HepG2 (cell line): ENCODE measurements around the gene FMNL2. TPM values are rescaled to one million over a fixed set of nuclear protein-coding genes. Genes with fewer than 3 reads are reported as not detected.

ENCODE experiments used
- BCL3 ChIP-seq: sonication (generic); formaldehyde crosslinking; IDR thresholded peaks from 2 replicates; pipeline ENCODE4 v1.5.1; 2020; ENCODE audit warnings: mild to moderate bottlenecking, missing genetic modification reagents, moderate library complexity
- CCDC6 ChIP-seq: sonication (generic); formaldehyde crosslinking; IDR thresholded peaks from 2 replicates; pipeline ENCODE4 v1.8.1; 2022; ENCODE audit warnings: mild to moderate bottlenecking, missing genetic modification reagents, moderate library complexity
- FOXJ3 ChIP-seq: sonication (generic); formaldehyde crosslinking; IDR thresholded peaks from 2 replicates; pipeline ENCODE4 v1.4.0; 2020; ENCODE audit warnings: missing genetic modification reagents, mild to moderate bottlenecking, borderline replicate concordance
- IKZF1 ChIP-seq: fragments of 450-650 bp; IDR thresholded peaks from 2 replicates; pipeline ENCODE4 v1.7.1; 2016
- NFE2L1 ChIP-seq: sonication (generic); formaldehyde crosslinking; IDR thresholded peaks from 2 replicates; pipeline ENCODE4 v1.4.0; 2020; ENCODE audit warnings: missing genetic modification reagents, mild to moderate bottlenecking, borderline replicate concordance
- NFE2L2 ChIP-seq: fragments of 150-350 bp; IDR thresholded peaks from 2 replicates; pipeline ENCODE4 v1.6.1; 2014; ENCODE audit warnings: low read length
- NFKB2 ChIP-seq: sonication (generic); formaldehyde crosslinking; IDR thresholded peaks from 2 replicates; pipeline ENCODE4 v1.4.0; 2020; ENCODE audit warnings: missing genetic modification reagents, borderline replicate concordance
- PHF5A ChIP-seq: IDR thresholded peaks from one replicate; pipeline ENCODE4 v1.6.1; 2018; ENCODE audit warnings: low read depth, missing genetic modification reagents; ENCODE audit not compliant: unreplicated experiment
- SIN3B ChIP-seq: fragments of 150-350 bp; IDR thresholded peaks from 2 replicates; pipeline ENCODE4 v1.6.1; 2014; ENCODE audit warnings: low read length
- TIGD3 ChIP-seq: sonication (generic); formaldehyde crosslinking; IDR thresholded peaks from 2 replicates; pipeline ENCODE4 v1.5.1; 2020; ENCODE audit warnings: mild to moderate bottlenecking, missing genetic modification reagents, borderline replicate concordance
- TMF1 ChIP-seq: sonication (generic); formaldehyde crosslinking; IDR thresholded peaks from 2 replicates; pipeline ENCODE4 v1.8.1; 2022; ENCODE audit warnings: low read depth, missing genetic modification reagents
- ZFP1 ChIP-seq: IDR thresholded peaks from 2 replicates; pipeline ENCODE4 v1.6.1; 2016
- ZMAT3 ChIP-seq: sonication (generic); formaldehyde crosslinking; conservative IDR thresholded peaks from 2 replicates; pipeline ENCODE4 v1.7.0; 2021; ENCODE audit warnings: missing genetic modification reagents
- ZNF234 ChIP-seq: sonication (generic); formaldehyde crosslinking; conservative IDR thresholded peaks from 2 replicates; pipeline ENCODE4 v1.5.1; 2020; ENCODE audit warnings: mild to moderate bottlenecking, missing genetic modification reagents
- ZNF33A ChIP-seq: sonication (generic); formaldehyde crosslinking; IDR thresholded peaks from 2 replicates; pipeline ENCODE4 v1.5.1; 2020; ENCODE audit warnings: missing genetic modification reagents, mild to moderate bottlenecking, moderate library complexity, borderline replicate concordance
- ZNF407 ChIP-seq: sonication (generic); formaldehyde crosslinking; IDR thresholded peaks from one replicate; pipeline ENCODE4 v1.5.1; 2020; ENCODE audit warnings: mild to moderate bottlenecking, missing genetic modification reagents; ENCODE audit errors: not compliant biosample characterization
- ZNF546 ChIP-seq: sonication (generic); formaldehyde crosslinking; conservative IDR thresholded peaks from 2 replicates; pipeline ENCODE4 v1.8.1; 2023; ENCODE audit warnings: mild to moderate bottlenecking, missing genetic modification reagents
- ZNF550 ChIP-seq: sonication (generic); formaldehyde crosslinking; IDR thresholded peaks from 2 replicates; pipeline ENCODE4 v1.4.0; 2020; ENCODE audit warnings: mild to moderate bottlenecking, missing genetic modification reagents, borderline replicate concordance
- ZNF615 ChIP-seq: sonication (generic); formaldehyde crosslinking; IDR thresholded peaks from 2 replicates; pipeline ENCODE4 v1.5.0; 2020; ENCODE audit warnings: mild to moderate bottlenecking, missing genetic modification reagents, borderline replicate concordance
- ZSCAN25 ChIP-seq: sonication (generic); formaldehyde crosslinking; IDR thresholded peaks from 2 replicates; pipeline ENCODE4 v1.8.0; 2022; ENCODE audit warnings: mild to moderate bottlenecking, missing genetic modification reagents
- polyA plus RNA-seq, 8 experiments: library from polyadenylated mRNA; depleted of rRNA in 3 of 8; stranded (reverse) in 7 of 8; unstranded in 1 of 8; fragments of >200 nt; fragmentation: Illumina TruSeq in 4 of 8; extraction: Trizol in 4 of 8; gene quantifications; 2 replicates each; pipeline versions ENCODE4 v1.2.1 to v1.2.3, GENCODE V29; 2011 to 2016; ENCODE audit warnings: low read depth in 4 of 8, missing spikeins in 1 of 8, mixed read lengths in 1 of 8; ENCODE audit not compliant: insufficient read depth in 1 of 8
- total RNA-seq, 5 experiments: library from RNA; depleted of rRNA; stranded (reverse); fragments of >200 nt; fragmentation: Illumina TruSeq; extraction: Trizol; gene quantifications; 2 replicates each; pipeline ENCODE4 v1.2.3, GENCODE V29; 2016; ENCODE audit warnings: low read depth in 1 of 5

The FMNL2 gene
- total and polyA plus RNA-seq, 2 of the 13 experiments (the other 11 are each of a cell fraction or from before 2014, with no cell fraction given): 66.5 to 67.7 TPM

- TF ChIP-seq TIGD3 (CRISPR knock-in tag) (no peak), IKZF1 (no peak), ZMAT3 (0 out of 2 replicates have a peak, but pooled peaks have one; percentile 86), ZFP1 (CRISPR knock-in tag) (no peak; the same call in 1 of the 2 replicates), ZNF550 (CRISPR knock-in tag) (no peak), ZNF33A (no peak), ZNF407 (CRISPR knock-in tag) (peak; percentile 56), ZNF615 (CRISPR knock-in tag) (no peak), CCDC6 (CRISPR knock-in tag) (peak; percentile 89; the same call in 1 of the 2 replicates), SIN3B (peak; percentile 26; the same call in 1 of the 2 replicates), ZNF546 (no peak; the same call in 1 of the 2 replicates), TMF1 (CRISPR knock-in tag) (peak; percentile 55), PHF5A (CRISPR knock-in tag) (peak; percentile 95), NFKB2 (CRISPR knock-in tag) (peak; percentile 96), ZSCAN25 (CRISPR knock-in tag) (peak; percentile 68; the same call in 1 of the 2 replicates), NFE2L2 (no peak), ZNF234 (CRISPR knock-in tag) (no peak), BCL3 (CRISPR knock-in tag) (peak; percentile 97), FOXJ3 (no peak), NFE2L1 (CRISPR knock-in tag) (no peak)
Observed at GRCh38 chr2:152335016-152335725, at the start of gene FMNL2 (continued).
